Epithelial cell of proximal tubule (primary cell): ENCODE results near the gene ANKMY2. TPM values are rescaled to one million over a fixed set of nuclear protein-coding genes. Genes with fewer than 3 reads are reported as not detected.
"Not testable (repeated sequence)": the region's sequence is repeated elsewhere in the genome, so short reads cannot be mapped to it uniquely, and the experiment has no call there.

Experiments
- DNase-seq: peaks from one replicate; pipeline ENCODE4 v3.0.0-alpha.2; 2011; ENCODE audit warnings: low read depth
- H3K4me3 ChIP-seq: 2 replicates; pipeline ENCODE4 v1.5.1; 2011; ENCODE audit warnings: low read depth, mild to moderate bottlenecking, low read length
- total RNA-seq: library from RNA; depleted of rRNA; stranded (reverse); fragments of >200 nt; gene quantifications from 2 replicates; pipeline ENCODE4 v1.2.3, GENCODE V29; 2015
- TF ChIP-seq, protein P1 (sequence below): conservative IDR thresholded peaks from 2 replicates; pipeline ENCODE4 v1.5.1; 2012; ENCODE audit warnings: low read depth, mild to moderate bottlenecking, low read length

Gene ANKMY2
- total RNA-seq, 1 donor from 2014 or later, result 12.9 TPM

GRCh38 chr7:16669581-16669980 lies 24.0 kb upstream of the ANKMY2 start:
- no peak overlapping the region for H3K4me3 ChIP-seq
- DNase-seq, result no peak
- TF ChIP-seq, protein P1, sequence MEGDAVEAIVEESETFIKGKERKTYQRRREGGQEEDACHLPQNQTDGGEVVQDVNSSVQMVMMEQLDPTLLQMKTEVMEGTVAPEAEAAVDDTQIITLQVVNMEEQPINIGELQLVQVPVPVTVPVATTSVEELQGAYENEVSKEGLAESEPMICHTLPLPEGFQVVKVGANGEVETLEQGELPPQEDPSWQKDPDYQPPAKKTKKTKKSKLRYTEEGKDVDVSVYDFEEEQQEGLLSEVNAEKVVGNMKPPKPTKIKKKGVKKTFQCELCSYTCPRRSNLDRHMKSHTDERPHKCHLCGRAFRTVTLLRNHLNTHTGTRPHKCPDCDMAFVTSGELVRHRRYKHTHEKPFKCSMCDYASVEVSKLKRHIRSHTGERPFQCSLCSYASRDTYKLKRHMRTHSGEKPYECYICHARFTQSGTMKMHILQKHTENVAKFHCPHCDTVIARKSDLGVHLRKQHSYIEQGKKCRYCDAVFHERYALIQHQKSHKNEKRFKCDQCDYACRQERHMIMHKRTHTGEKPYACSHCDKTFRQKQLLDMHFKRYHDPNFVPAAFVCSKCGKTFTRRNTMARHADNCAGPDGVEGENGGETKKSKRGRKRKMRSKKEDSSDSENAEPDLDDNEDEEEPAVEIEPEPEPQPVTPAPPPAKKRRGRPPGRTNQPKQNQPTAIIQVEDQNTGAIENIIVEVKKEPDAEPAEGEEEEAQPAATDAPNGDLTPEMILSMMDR, result no peak

DNA sequence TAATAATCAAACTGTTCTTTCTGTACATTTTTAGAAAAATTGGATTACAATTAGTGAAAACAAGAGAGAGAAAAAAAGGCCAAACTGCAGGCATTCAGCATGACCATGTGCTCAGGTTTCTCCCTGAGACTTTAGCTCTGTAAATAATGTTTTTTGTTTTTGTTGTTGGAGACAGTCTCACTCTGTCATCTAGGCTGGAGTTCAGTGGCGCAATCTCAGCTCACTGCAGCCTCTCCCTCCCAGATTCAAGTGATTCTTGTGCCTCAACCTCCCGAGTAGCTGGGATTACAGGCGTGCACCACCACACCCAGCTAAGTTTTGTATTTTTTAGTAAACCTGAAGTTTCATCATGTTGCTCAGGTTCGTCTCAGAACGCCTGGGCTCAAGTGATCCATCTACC lies 23.4 kb upstream of the ANKMY2 start:
- TF ChIP-seq, protein P1, result no peak
- no peak for DNase-seq
- H3K4me3 ChIP-seq, result no peak overlapping the region

GRCh38 chr7:16668049-16668858 lies 22.7 kb upstream of the ANKMY2 start:
- peak; percentile 81 for DNase-seq
- TF ChIP-seq, protein P1, result no peak
- no peak overlapping the region for H3K4me3 ChIP-seq

GRCh38 chr7:16667355-16667754 lies 21.8 kb upstream of the ANKMY2 start:
- no peak for DNase-seq
- TF ChIP-seq, protein P1, result no peak
- no peak overlapping the region for H3K4me3 ChIP-seq

GRCh38 chr7:16661924-16662323 lies 16.4 kb upstream of the ANKMY2 start:
- TF ChIP-seq, protein P1, result no peak
- DNase-seq, result no peak
- no peak overlapping the region for H3K4me3 ChIP-seq

GRCh38 chr7:16660702-16661464 lies 15.3 kb upstream of the ANKMY2 start:
- no peak overlapping the region for H3K4me3 ChIP-seq
- TF ChIP-seq, protein P1, result no peak
- DNase-seq, result no peak

DNA sequence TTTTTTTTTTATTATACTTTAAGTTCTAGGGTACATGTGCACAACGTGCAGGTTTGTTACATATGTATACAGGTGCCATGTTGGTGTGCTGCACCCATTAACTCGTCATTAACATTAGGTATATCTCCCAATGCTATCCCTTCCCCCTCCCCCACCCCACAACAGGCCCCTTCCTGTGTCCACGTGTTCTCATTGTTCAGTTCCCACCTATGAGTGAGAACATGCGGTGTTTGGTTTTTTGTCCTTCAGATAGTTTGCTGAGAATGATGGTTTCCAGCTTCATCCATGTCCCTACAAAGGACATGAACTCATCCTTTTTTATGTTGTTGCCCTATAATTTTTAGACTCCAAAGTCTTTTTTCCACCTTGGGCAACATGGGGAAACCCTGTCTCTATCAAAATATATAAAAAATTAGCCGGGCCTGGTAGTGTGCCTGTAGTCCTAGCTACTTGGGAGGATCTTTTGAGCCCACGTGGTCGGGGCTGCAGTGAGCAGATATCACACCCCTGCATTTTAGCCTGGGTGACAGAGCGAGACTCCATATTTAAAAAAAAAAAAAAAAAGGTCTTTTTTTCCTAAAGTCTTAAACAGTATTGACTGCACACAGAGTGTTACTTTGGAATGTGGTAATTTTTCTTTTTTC lies 14.4 kb upstream of the ANKMY2 start:
- not testable (repeated sequence) for H3K4me3 ChIP-seq

More for the DNA sequence above, 14.4 kb upstream of the ANKMY2 start:
- DNase-seq, result not testable (repeated sequence)
